Right kidney (tissue), 9 donors: ENCODE data around the gene ATG16L2.

Experiments
- DNase-seq: peaks from one replicate; pipeline ENCODE4 v3.0.0-alpha.2; 2016
- long read RNA-seq, 8 donors: transcript quantifications; one replicate each; lab custom pipeline, GENCODE V29; 2026

The ATG16L2 gene
- long read RNA-seq, donor 1, partial matches to known transcripts: 33 of 41 reads
- long read RNA-seq, donor 1, other reads (novel, unspliced or antisense): 0 of 41 reads
- long read RNA-seq, donor 2, partial matches to known transcripts: 0 of 1 reads
- long read RNA-seq, donor 2, other reads (novel, unspliced or antisense): 0 of 1 reads
- long read RNA-seq, donor 3, transcript ATG16L2-214 (3 exons, 1,492 nt): major isoform, 5 of 9 reads
- long read RNA-seq, donor 3, partial matches to known transcripts: 0 of 9 reads
- long read RNA-seq, donor 3, other reads (novel, unspliced or antisense): 0 of 9 reads
- long read RNA-seq, donor 4, partial matches to known transcripts: 18 of 21 reads
- long read RNA-seq, donor 4, other reads (novel, unspliced or antisense): 0 of 21 reads
- long read RNA-seq, donor 5, partial matches to known transcripts: 0 of 4 reads
- long read RNA-seq, donor 5, other reads (novel, unspliced or antisense): 0 of 4 reads
- long read RNA-seq, donor 6, partial matches to known transcripts: 5 of 6 reads
- long read RNA-seq, donor 6, other reads (novel, unspliced or antisense): 0 of 6 reads
- long read RNA-seq, donor 7, partial matches to known transcripts: 0 of 7 reads
- long read RNA-seq, donor 7, other reads (novel, unspliced or antisense): 0 of 7 reads
- long read RNA-seq, donor 8, partial matches to known transcripts: 6 of 13 reads
- long read RNA-seq, donor 8, other reads (novel, unspliced or antisense): 0 of 13 reads

GRCh38 chr11:72814286-72815109 lies at the start of gene ATG16L2:
TSS of gene ATG16L2 (plus strand) at chr11:72814411. CDS start at chr11:72814446, 35 bp downstream.
- DNase-seq: peak; percentile 99

GRCh38 chr11:72764503-72764902 lies 49.7 kb upstream of the ATG16L2 start:
- no peak for DNase-seq

- no peak for DNase-seq
Observed at GRCh38 chr11:72766152-72766902, 47.9 kb upstream of the ATG16L2 start.

- no peak for DNase-seq
Observed at GRCh38 chr11:72767203-72768062, 46.8 kb upstream of the ATG16L2 start.

GRCh38 chr11:72768581-72768980 lies 45.6 kb upstream of the ATG16L2 start:
- DNase-seq: no peak

- no peak for DNase-seq
Observed at GRCh38 chr11:72769680-72770079, 44.5 kb upstream of the ATG16L2 start.

GRCh38 chr11:72770799-72771198 lies 43.4 kb upstream of the ATG16L2 start:
- DNase-seq: no peak

- no peak for DNase-seq
Observed at GRCh38 chr11:72771507-72771906, 42.7 kb upstream of the ATG16L2 start.

- no peak for DNase-seq
Observed at GRCh38 chr11:72772059-72772458, 42.2 kb upstream of the ATG16L2 start.

GRCh38 chr11:72773291-72773690 lies 40.9 kb upstream of the ATG16L2 start:
- DNase-seq: no peak

- DNase-seq: no peak
Observed at GRCh38 chr11:72773696-72774095, 40.5 kb upstream of the ATG16L2 start.

GRCh38 chr11:72774499-72774898 lies 39.7 kb upstream of the ATG16L2 start:
- no peak for DNase-seq

- DNase-seq: no peak
Observed at GRCh38 chr11:72775288-72776110, 38.7 kb upstream of the ATG16L2 start.

GRCh38 chr11:72776117-72776843 lies 37.9 kb upstream of the ATG16L2 start:
- no peak for DNase-seq

GRCh38 chr11:72776844-72777754 lies 37.1 kb upstream of the ATG16L2 start:
- DNase-seq: no peak

GRCh38 chr11:72777755-72778278 lies 36.4 kb upstream of the ATG16L2 start:
- DNase-seq: no peak

- no peak for DNase-seq
Observed at GRCh38 chr11:72778535-72779494, 35.4 kb upstream of the ATG16L2 start.
